ENCODE measurements around the gene RFC2.
A peak's percentile ranks its signal among the peaks of the same experiment; 100 is the strongest.

The RFC2 gene

GRCh38 chr7:74185636-74186035 lies 68.6 kb downstream of the RFC2 start:
- H3K4me3 ChIP-seq (ENCODE audit: low read depth, low read length) = no peak overlapping the region
- H3K79me2 ChIP-seq (ENCODE audit: control insufficient read depth, insufficient read depth, low read length, unreplicated experiment) = peaks cover 99% of the 10 kb centered on the region
- H2AFZ ChIP-seq (ENCODE audit: low read length, unreplicated experiment) = no peak overlapping the region
- H3K36me3 ChIP-seq (ENCODE audit: insufficient read depth, low read length) = peaks cover 33% of the 10 kb centered on the region
- 0 out of 2 replicates have a peak overlapping the region, but pooled peaks have one; percentile 5 for H3K27ac ChIP-seq (ENCODE audit: low read depth, low read length)
- H3K4me1 ChIP-seq (ENCODE audit: control insufficient read depth, insufficient read depth, low read length, unreplicated experiment) = peaks cover 55% of the 10 kb centered on the region
- no peaks in the 10 kb centered on the region for H3K27me3 ChIP-seq (ENCODE audit: insufficient read depth, low read length)

- no peak overlapping the region for H2AFZ ChIP-seq (ENCODE audit: low read length, unreplicated experiment)
- H3K27ac ChIP-seq (ENCODE audit: low read depth, low read length) = no peak overlapping the region
- no peaks in the 10 kb centered on the region for H3K27me3 ChIP-seq (ENCODE audit: insufficient read depth, low read length)
- no peak overlapping the region for H3K4me3 ChIP-seq (ENCODE audit: low read depth, low read length)
- peaks cover 100% of the 10 kb centered on the region for H3K79me2 ChIP-seq (ENCODE audit: control insufficient read depth, insufficient read depth, low read length, unreplicated experiment)
- H3K4me1 ChIP-seq (ENCODE audit: control insufficient read depth, insufficient read depth, low read length, unreplicated experiment) = peaks cover 61% of the 10 kb centered on the region
- peaks cover 27% of the 10 kb centered on the region for H3K36me3 ChIP-seq (ENCODE audit: insufficient read depth, low read length)
Measured at GRCh38 chr7:74185016-74185415, 69.2 kb downstream of the RFC2 start.

GRCh38 chr7:74183653-74184450 lies 70.3 kb downstream of the RFC2 start:
- H3K27ac ChIP-seq (ENCODE audit: low read depth, low read length) = no peak overlapping the region
- peaks cover 66% of the 10 kb centered on the region for H3K4me1 ChIP-seq (ENCODE audit: control insufficient read depth, insufficient read depth, low read length, unreplicated experiment)
- H3K27me3 ChIP-seq (ENCODE audit: insufficient read depth, low read length) = no peaks in the 10 kb centered on the region
- H3K4me3 ChIP-seq (ENCODE audit: low read depth, low read length) = no peak overlapping the region
- H3K36me3 ChIP-seq (ENCODE audit: insufficient read depth, low read length) = peaks cover 23% of the 10 kb centered on the region
- H3K79me2 ChIP-seq (ENCODE audit: control insufficient read depth, insufficient read depth, low read length, unreplicated experiment) = peaks cover 100% of the 10 kb centered on the region
- no peak overlapping the region for H2AFZ ChIP-seq (ENCODE audit: low read length, unreplicated experiment)

GRCh38 chr7:74183142-74183541 lies 71.1 kb downstream of the RFC2 start:
- peaks cover 19% of the 10 kb centered on the region for H3K36me3 ChIP-seq (ENCODE audit: insufficient read depth, low read length)
- H3K79me2 ChIP-seq (ENCODE audit: control insufficient read depth, insufficient read depth, low read length, unreplicated experiment) = peaks cover 100% of the 10 kb centered on the region
- H3K27me3 ChIP-seq (ENCODE audit: insufficient read depth, low read length) = no peaks in the 10 kb centered on the region
- no peak overlapping the region for H3K27ac ChIP-seq (ENCODE audit: low read depth, low read length)
- H2AFZ ChIP-seq (ENCODE audit: low read length, unreplicated experiment) = no peak overlapping the region
- no peak overlapping the region for H3K4me3 ChIP-seq (ENCODE audit: low read depth, low read length)
- H3K4me1 ChIP-seq (ENCODE audit: control insufficient read depth, insufficient read depth, low read length, unreplicated experiment) = peaks cover 67% of the 10 kb centered on the region

- H3K27me3 ChIP-seq (ENCODE audit: insufficient read depth, low read length) = no peaks in the 10 kb centered on the region
- H3K79me2 ChIP-seq (ENCODE audit: control insufficient read depth, insufficient read depth, low read length, unreplicated experiment) = peaks cover 100% of the 10 kb centered on the region
- peaks cover 16% of the 10 kb centered on the region for H3K36me3 ChIP-seq (ENCODE audit: insufficient read depth, low read length)
- H3K4me1 ChIP-seq (ENCODE audit: control insufficient read depth, insufficient read depth, low read length, unreplicated experiment) = peaks cover 65% of the 10 kb centered on the region
- H3K4me3 ChIP-seq (ENCODE audit: low read depth, low read length) = no peak overlapping the region
- H3K27ac ChIP-seq (ENCODE audit: low read depth, low read length) = no peak overlapping the region
- no peak overlapping the region for H2AFZ ChIP-seq (ENCODE audit: low read length, unreplicated experiment)
Measured at GRCh38 chr7:74182453-74183090, 71.6 kb downstream of the RFC2 start.

- peaks cover 71% of the 10 kb centered on the region for H3K4me1 ChIP-seq (ENCODE audit: control insufficient read depth, insufficient read depth, low read length, unreplicated experiment)
- H3K36me3 ChIP-seq (ENCODE audit: insufficient read depth, low read length) = peaks cover 19% of the 10 kb centered on the region
- H3K4me3 ChIP-seq (ENCODE audit: low read depth, low read length) = no peak overlapping the region
- H2AFZ ChIP-seq (ENCODE audit: low read length, unreplicated experiment) = no peak overlapping the region
- no peaks in the 10 kb centered on the region for H3K27me3 ChIP-seq (ENCODE audit: insufficient read depth, low read length)
- no peak overlapping the region for H3K27ac ChIP-seq (ENCODE audit: low read depth, low read length)
- H3K79me2 ChIP-seq (ENCODE audit: control insufficient read depth, insufficient read depth, low read length, unreplicated experiment) = peaks cover 100% of the 10 kb centered on the region
Measured at GRCh38 chr7:74181821-74182220, 72.4 kb downstream of the RFC2 start.
